H1 (cell line): ENCODE measurements around the gene HLA-A. TPM values are rescaled to one million over a fixed set of nuclear protein-coding genes. Genes with fewer than 3 reads are reported as not detected.

Experiments
- CTCF ChIA-PET: fragments of 300-600 bp; sonication (Branson Sonifier 250); formaldehyde crosslinking; loops from one replicate; lab custom pipeline; 2021; ENCODE audit not compliant: partially characterized antibody; lab: Charles Lee
- POLR2A ChIA-PET: fragments of 300-600 bp; sonication (Branson Sonifier 250); formaldehyde crosslinking; loops from one replicate; lab custom pipeline; 2021; ENCODE audit warnings: inconsistent platforms; ENCODE audit not compliant: partially characterized antibody; lab: Charles Lee
- DNase-seq, 2 experiments: peaks; one replicate each; pipeline versions ENCODE4 v3.0.0 to v3.0.0-alpha.2; 2010 to 2022; ENCODE audit warnings: low spot score in 2 of 2, low read depth in 1 of 2, mixed read lengths in 1 of 2
- FAIRE-seq: peaks from 2 replicates; lab custom pipeline; 2011; peaks lifted over from hg19 to GRCh38; lab: Jason Lieb, UNC
- H2AFZ ChIP-seq: 2 replicates; pipeline ENCODE4 v1.8.1; 2012; ENCODE audit warnings: low read length, inconsistent platforms
- H2AK5ac ChIP-seq: 2 replicates; pipeline ENCODE4 v1.6.1; 2013; ENCODE audit warnings: low read depth, low read length
- H2BK120ac ChIP-seq: replicated peaks from 2 replicates; pipeline ENCODE3; 2013; ENCODE audit warnings: low read depth, low read length, inconsistent platforms
- H2BK12ac ChIP-seq: 2 replicates; pipeline ENCODE4 v1.6.1; 2013; ENCODE audit warnings: low read depth, low read length
- H2BK15ac ChIP-seq: 2 replicates; pipeline ENCODE4 v1.6.1; 2013; ENCODE audit warnings: low read length
- H2BK20ac ChIP-seq: 2 replicates; pipeline ENCODE4 v1.6.1; 2013; ENCODE audit warnings: low read length
- H2BK5ac ChIP-seq: 2 replicates; pipeline ENCODE4 v1.6.1; 2013; ENCODE audit warnings: low read depth, low read length
- H3K14ac ChIP-seq: 2 replicates; pipeline ENCODE4 v1.6.1; 2013; ENCODE audit warnings: inconsistent platforms; ENCODE audit not compliant: insufficient read length
- H3K18ac ChIP-seq: 2 replicates; pipeline ENCODE4 v1.6.1; 2013; ENCODE audit warnings: low read length; ENCODE audit errors: extremely low read depth
- H3K23ac ChIP-seq: 2 replicates; pipeline ENCODE4 v1.6.1; 2013; ENCODE audit warnings: inconsistent platforms; ENCODE audit not compliant: insufficient read length
- H3K23me2 ChIP-seq: 2 replicates; pipeline ENCODE4 v1.6.1; 2013; ENCODE audit warnings: low read depth, low read length
- H3K27ac ChIP-seq: 2 replicates; pipeline ENCODE4 v1.6.1; 2011; ENCODE audit warnings: low read depth, low read length, inconsistent platforms
- H3K27me3 ChIP-seq, 4 experiments: replicated peaks in 1 of 4; 1 replicate in 1 of 4; 2 replicates in 3 of 4; pipeline versions ENCODE4 v1.6.1 to v1.8.1; 2011 to 2013; ENCODE audit warnings: low read length in 3 of 4, mild to moderate bottlenecking in 3 of 4, inconsistent platforms in 2 of 4, mixed read lengths in 2 of 4, moderate library complexity in 1 of 4; ENCODE audit not compliant: control insufficient read depth in 3 of 4, insufficient read depth in 3 of 4; ENCODE audit errors: extremely low read depth in 1 of 4
- H3K36me3 ChIP-seq, 4 experiments: 2 replicates each; pipeline versions ENCODE4 v1.6.1 to v1.8.1; 2011 to 2013; ENCODE audit warnings: mild to moderate bottlenecking in 4 of 4, low read length in 3 of 4, moderate library complexity in 2 of 4, control low read depth in 1 of 4, inconsistent platforms in 1 of 4; ENCODE audit not compliant: insufficient read depth in 4 of 4, control insufficient read depth in 2 of 4
- H3K4ac ChIP-seq: replicated peaks from 2 replicates; pipeline ENCODE3; 2013; ENCODE audit warnings: low read length, low read depth, mixed read lengths, inconsistent platforms; ENCODE audit not compliant: insufficient read length
- H3K4me1 ChIP-seq, 4 experiments: replicated peaks in 1 of 4; 1 replicate in 1 of 4; 2 replicates in 3 of 4; pipeline versions ENCODE4 v1.6.1 to v1.8.1; 2011 to 2013; ENCODE audit warnings: low read length in 3 of 4, inconsistent platforms in 2 of 4, mixed read lengths in 1 of 4; ENCODE audit not compliant: insufficient read depth in 4 of 4, control insufficient read depth in 3 of 4
- H3K4me2 ChIP-seq, 2 experiments: 2 replicates each; pipeline versions ENCODE4 v1.6.1 to v1.8.1; 2011 to 2013; ENCODE audit warnings: low read depth in 2 of 2, low read length in 2 of 2, control low read depth in 1 of 2, inconsistent platforms in 1 of 2, mild to moderate bottlenecking in 1 of 2; ENCODE audit not compliant: insufficient read depth in 1 of 2
- H3K4me3 ChIP-seq, 4 experiments: fragments of 200-600, 300-600 bp in 1 of 4; sonication (generic), shearing (Covaris generic), sonication (Bioruptor Twin) in 1 of 4; 2 replicates each; pipeline versions ENCODE4 v1.5.1 to v1.8.1; 2011 to 2016; ENCODE audit warnings: low read length in 4 of 4, low read depth in 3 of 4, control low read depth in 2 of 4, inconsistent platforms in 2 of 4, mild to moderate bottlenecking in 2 of 4, mixed read lengths in 1 of 4, moderate library complexity in 1 of 4; ENCODE audit not compliant: insufficient read depth in 2 of 4; ENCODE audit errors: extremely low read depth in 1 of 4
- H3K56ac ChIP-seq: replicated peaks from 2 replicates; pipeline ENCODE3; 2013; ENCODE audit warnings: low read depth, mild to moderate bottlenecking, mixed read lengths, low read length, inconsistent platforms; ENCODE audit not compliant: insufficient read length
- H3K79me1 ChIP-seq: 2 replicates; pipeline ENCODE4 v1.6.1; 2013; ENCODE audit warnings: low read depth, low read length, control low read depth
- H3K79me2 ChIP-seq, 2 experiments: 2 replicates each; pipeline versions ENCODE4 v1.6.1 to v1.8.1; 2012 to 2013; ENCODE audit warnings: low read length in 2 of 2, mild to moderate bottlenecking in 2 of 2, inconsistent platforms in 1 of 2; ENCODE audit not compliant: insufficient read depth in 2 of 2, control insufficient read depth in 1 of 2
- H3K9ac ChIP-seq, 4 experiments: replicated peaks in 1 of 4; 1 replicate in 1 of 4; 2 replicates in 3 of 4; pipeline versions ENCODE4 v1.6.1 to v1.8.1; 2011 to 2013; ENCODE audit warnings: low read depth in 3 of 4, low read length in 3 of 4, control low read depth in 2 of 4, mild to moderate bottlenecking in 2 of 4, moderate library complexity in 2 of 4, inconsistent platforms in 1 of 4; ENCODE audit errors: extremely low read depth in 1 of 4
- H3K9me3 ChIP-seq, 2 experiments: 2 replicates each; pipeline versions ENCODE4 v1.6.1 to v1.8.1; 2012 to 2013; ENCODE audit warnings: mild to moderate bottlenecking in 2 of 2, moderate library complexity in 2 of 2, control low read depth in 1 of 2, inconsistent platforms in 1 of 2, low read depth in 1 of 2, low read length in 1 of 2, mixed read lengths in 1 of 2; ENCODE audit not compliant: insufficient read depth in 2 of 2
- H4K20me1 ChIP-seq, 2 experiments: replicated peaks in 1 of 2; 2 replicates each; pipeline versions ENCODE3 to v1.8.1; 2011 to 2013; ENCODE audit warnings: inconsistent platforms in 2 of 2, low read length in 2 of 2, mild to moderate bottlenecking in 1 of 2; ENCODE audit not compliant: insufficient read depth in 2 of 2, control insufficient read depth in 1 of 2
- H4K5ac ChIP-seq: 2 replicates; pipeline ENCODE4 v1.6.1; 2013; ENCODE audit warnings: low read length, low read depth, mixed read lengths, inconsistent platforms; ENCODE audit not compliant: insufficient read length
- H4K8ac ChIP-seq: 2 replicates; pipeline ENCODE4 v1.8.0; 2013; ENCODE audit warnings: mild to moderate bottlenecking, moderate library complexity, low read length, inconsistent platforms; ENCODE audit not compliant: insufficient read depth; ENCODE audit errors: extremely low read depth
- H4K91ac ChIP-seq: replicated peaks from 2 replicates; pipeline ENCODE3; 2013; ENCODE audit warnings: low read length, mixed read lengths, inconsistent platforms; ENCODE audit not compliant: insufficient read length
- CHD1 ChIP-seq: IDR thresholded peaks from 2 replicates; pipeline ENCODE4 v1.6.1; 2012; ENCODE audit warnings: low read depth, low read length, improper control_type of control experiment
- CTCF ChIP-seq, 3 experiments: IDR thresholded peaks; 1 replicate in 2 of 3; 2 replicates in 1 of 3; pipeline versions ENCODE4 v1.5.1 to v1.6.1; 2011; ENCODE audit warnings: low read length in 3 of 3, mild to moderate bottlenecking in 3 of 3, inconsistent platforms in 2 of 3, low read depth in 1 of 3, moderate library complexity in 1 of 3; ENCODE audit not compliant: insufficient read depth in 1 of 3; ENCODE audit errors: control extremely low read depth in 1 of 3
- KDM4A ChIP-seq: IDR thresholded peaks from one replicate; pipeline ENCODE4 v1.7.1; 2012; ENCODE audit warnings: low read depth, mild to moderate bottlenecking, moderate library complexity, low read length, inconsistent platforms; ENCODE audit not compliant: severe bottlenecking
- POLR2AphosphoS5 ChIP-seq: IDR thresholded peaks from 2 replicates; pipeline ENCODE4 v1.6.1; 2011; ENCODE audit warnings: low read depth, low read length
- RAD21 ChIP-seq, 2 experiments: IDR thresholded peaks in 1 of 2; conservative IDR thresholded peaks in 1 of 2; 2 replicates each; pipeline ENCODE4 v1.6.1; 2011; ENCODE audit warnings: low read depth in 2 of 2, low read length in 2 of 2, improper control_type of control experiment in 1 of 2, inconsistent platforms in 1 of 2, mild to moderate bottlenecking in 1 of 2, moderate library complexity in 1 of 2
- RBBP5 ChIP-seq: IDR thresholded peaks from 2 replicates; pipeline ENCODE4 v1.7.1; 2012; ENCODE audit warnings: low read depth, mild to moderate bottlenecking, inconsistent platforms, low read length, moderate library complexity, borderline replicate concordance
- SIX5 ChIP-seq: IDR thresholded peaks from 2 replicates; pipeline ENCODE4 v1.6.1; 2011; ENCODE audit warnings: mild to moderate bottlenecking, low read depth, low read length
- YY1 ChIP-seq: IDR thresholded peaks from 2 replicates; pipeline ENCODE4 v1.6.1; 2011; ENCODE audit warnings: low read depth, mild to moderate bottlenecking, low read length
- WGBS, 2 experiments: shearing (Covaris generic) in 1 of 2; methylation state at CpG; one replicate each; pipeline versions ENCODE4 v1.1.6 to v1.1.7; 2013 to 2015; ENCODE audit warnings: low lambda C conversion rate in 2 of 2, mixed read lengths in 2 of 2, inconsistent platforms in 1 of 2, low coverage in 1 of 2, missing lambda C conversion rate in 1 of 2; ENCODE audit not compliant: insufficient replicate concordance in 2 of 2, insufficient coverage in 1 of 2, insufficient read length in 1 of 2; ENCODE audit errors: extremely low coverage in 1 of 2, missing lambda C conversion rate in 1 of 2; 5-methylcytosine and 5-hydroxymethylcytosine counted together
- polyA plus RNA-seq, 7 experiments: library from polyadenylated mRNA; depleted of rRNA in 3 of 7; stranded (reverse) in 5 of 7; unstranded in 2 of 7; fragments of >200 nt in 5 of 7; fragments of 200-250 nt in 2 of 7; gene quantifications; 1 replicate in 5 of 7; 2 replicates in 1 of 7; 4 replicates in 1 of 7; pipeline versions ENCODE4 v1.2.1 to v1.2.3, GENCODE V29; 2011 to 2013; ENCODE audit warnings: missing spikeins in 2 of 7, mixed read lengths in 2 of 7
- total RNA-seq: library from RNA; stranded (reverse); fragmentation: NEBNext Ultra II Directional; extraction: Animal tissue kit (Norgen Biotek cat#: 25700); gene quantifications from 2 replicates; pipeline ENCODE4 v1.2.1, GENCODE V29; 2021

Gene HLA-A
- total and polyA plus RNA-seq, 2 of the 8 experiments (the other 6 are each of a cell fraction or from before 2014, with no cell fraction given) = 221 to 474 TPM

GRCh38 chr6:29899281-29899680 is 43.1 kb upstream of the HLA-A start:
- H3K56ac ChIP-seq = no peak overlapping the region
- TF ChIP-seq RAD21 (IDR thresholded peaks at IDR 0.05 in 1 of 2, conservative IDR thresholded peaks at IDR 0.05 in 1 of 2; ENCODE audit: low read depth in 2 of 2, low read length in 2 of 2) = no peak
- no peak for TF ChIP-seq RBBP5
- no peak for TF ChIP-seq POLR2AphosphoS5
- no peak for TF ChIP-seq YY1
- TF ChIP-seq SIX5 = no peak
- no peak for TF ChIP-seq CHD1
- TF ChIP-seq CTCF (IDR thresholded peaks at IDR 0.05; ENCODE audit: control extremely low read depth in 1 of 3, insufficient read depth in 1 of 3, low read depth in 1 of 3, low read length in 3 of 3) = no peak
- no peak for TF ChIP-seq KDM4A
- no peak overlapping the region for H3K14ac ChIP-seq
- H4K91ac ChIP-seq = no peak overlapping the region
- no peak overlapping the region for H2BK12ac ChIP-seq
- H3K4ac ChIP-seq = no peak overlapping the region
- H4K20me1 ChIP-seq = no peaks in the 10 kb centered on the region
- no peaks in the 10 kb centered on the region for H3K27me3 ChIP-seq
- ChIA-PET CTCF (no interaction called here), POLR2A (no interaction called here)
- no peak overlapping the region for H2BK20ac ChIP-seq
- H4K8ac ChIP-seq = no peak overlapping the region
- H2BK15ac ChIP-seq = no peak overlapping the region
- no peak overlapping the region for H3K27ac ChIP-seq
- no peak overlapping the region for H3K18ac ChIP-seq
- no peak overlapping the region for H3K4me2 ChIP-seq
- no peaks in the 10 kb centered on the region for H3K36me3 ChIP-seq
- H2AFZ ChIP-seq = no peak overlapping the region
- no peak overlapping the region for H2BK120ac ChIP-seq
- no peaks in the 10 kb centered on the region for H3K79me2 ChIP-seq
- no peak overlapping the region for H2BK5ac ChIP-seq
- H3K23ac ChIP-seq = no peak overlapping the region
- no peak for FAIRE-seq
- H3K4me1 ChIP-seq = no peaks in the 10 kb centered on the region
- H3K79me1 ChIP-seq = no peaks in the 10 kb centered on the region
- H3K9ac ChIP-seq = no peak overlapping the region
- peaks cover 2 to 11% of the 10 kb centered on the region in 2 experiments; a peak in 2 of 4 replicates for H3K9me3 ChIP-seq
- no peak overlapping the region for H2AK5ac ChIP-seq
- DNase-seq = no peak
- H4K5ac ChIP-seq = no peak overlapping the region
- 90% methylated on average over 3 of the region's 3 CpGs; no CpG with 5 or more reads in 1 of the 2 experiments for WGBS, 2 experiments
- H3K4me3 ChIP-seq = no peak overlapping the region
- H3K23me2 ChIP-seq = no peaks in the 10 kb centered on the region
